HepG2 (cell line): ENCODE measurements around the gene DMAC2L.

Experiments
- ATAD3A ChIP-seq: sonication (generic); formaldehyde crosslinking; IDR thresholded peaks from 2 replicates; pipeline ENCODE4 v1.4.0; 2020; ENCODE audit warnings: missing genetic modification reagents
- ATF7 ChIP-seq, 2 experiments: fragments of 450-650 bp in 1 of 2; sonication (generic) in 1 of 2; formaldehyde crosslinking in 1 of 2; IDR thresholded peaks; 2 replicates each; pipeline versions ENCODE4 v1.4.0 to v1.6.1; 2016 to 2020; ENCODE audit warnings: antibody characterized with exemption in 1 of 2, mild to moderate bottlenecking in 1 of 2, missing genetic modification reagents in 1 of 2
- CREB1 ChIP-seq, 2 experiments: fragments of 450-650 bp in 1 of 2; IDR thresholded peaks; 2 replicates each; pipeline ENCODE4 v1.6.1; 2016 to 2017; ENCODE audit warnings: control low read depth in 1 of 2, mild to moderate bottlenecking in 1 of 2, missing compliant biosample characterization in 1 of 2, missing genetic modification characterization in 1 of 2
- ZBTB20 ChIP-seq: sonication (generic); formaldehyde crosslinking; IDR thresholded peaks from 2 replicates; pipeline ENCODE4 v1.8.1; 2023; ENCODE audit warnings: missing genetic modification reagents, low read depth, mild to moderate bottlenecking, borderline replicate concordance
- TF ChIP-seq, protein P1 (sequence below): IDR thresholded peaks from 2 replicates; pipeline ENCODE4 v1.6.1; 2012; ENCODE audit warnings: inconsistent platforms
- TF ChIP-seq, protein P2 (sequence below): sonication (generic); formaldehyde crosslinking; IDR thresholded peaks from 2 replicates; pipeline ENCODE4 v1.4.0; 2020; ENCODE audit warnings: missing genetic modification reagents

DNA sequence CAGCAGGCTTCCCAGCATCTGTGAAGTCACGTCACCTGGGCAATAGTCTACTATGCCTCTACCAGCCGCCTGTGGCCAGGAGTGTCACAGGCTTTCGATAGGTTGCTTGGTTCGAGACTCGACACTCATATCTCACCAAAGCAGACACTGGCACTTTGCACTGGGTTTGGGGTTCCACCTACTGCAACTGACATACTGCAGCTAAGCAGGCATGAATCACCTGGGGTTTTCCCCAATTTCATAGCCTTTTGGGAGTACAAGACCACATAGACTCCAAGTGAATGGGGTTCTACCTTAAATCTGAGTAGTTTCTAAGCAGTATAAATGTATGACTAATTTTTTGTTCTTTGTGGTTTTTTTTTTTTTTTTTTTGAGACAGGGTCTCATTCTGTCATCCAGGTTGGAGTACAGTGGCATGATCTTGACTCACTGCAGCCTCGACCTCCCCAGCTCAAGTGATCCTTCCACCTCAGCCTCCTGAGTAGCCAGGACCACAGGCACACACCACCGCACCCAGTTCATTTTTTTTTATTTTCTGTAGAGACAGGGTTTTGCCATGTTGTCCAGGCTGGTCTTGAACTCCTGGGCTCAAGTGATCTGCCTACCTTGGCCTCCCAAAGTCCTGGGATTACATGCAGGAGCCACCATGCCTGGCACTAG, 32.1 kb downstream of the DMAC2L start:
- TF ChIP-seq ATF7 (IDR thresholded peaks at IDR 0.05) (no peak), ATF7 (CRISPR knock-in tag; IDR thresholded peaks at IDR 0.05) (no peak), ATAD3A (CRISPR knock-in tag) (no peak), CREB1 (IDR thresholded peaks at IDR 0.05) (no peak), CREB1 (CRISPR knock-in tag; IDR thresholded peaks at IDR 0.05) (no peak), ZBTB20 (CRISPR knock-in tag) (no peak)
- TF ChIP-seq, protein P1, sequence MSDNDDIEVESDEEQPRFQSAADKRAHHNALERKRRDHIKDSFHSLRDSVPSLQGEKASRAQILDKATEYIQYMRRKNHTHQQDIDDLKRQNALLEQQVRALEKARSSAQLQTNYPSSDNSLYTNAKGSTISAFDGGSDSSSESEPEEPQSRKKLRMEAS, result no peak
- TF ChIP-seq, protein P2, sequence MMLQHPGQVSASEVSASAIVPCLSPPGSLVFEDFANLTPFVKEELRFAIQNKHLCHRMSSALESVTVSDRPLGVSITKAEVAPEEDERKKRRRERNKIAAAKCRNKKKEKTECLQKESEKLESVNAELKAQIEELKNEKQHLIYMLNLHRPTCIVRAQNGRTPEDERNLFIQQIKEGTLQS (CRISPR knock-in tag), result no peak
